Common myeloid progenitor, CD34-positive (primary cell): ENCODE measurements around the gene NT5M.

Experiments
- CTCF ChIA-PET: fragments of 350-600 bp; sonication (Branson Sonifier 250); formaldehyde crosslinking; loops from one replicate; lab custom pipeline; 2021; ENCODE audit warnings: antibody characterized with exemption; lab: Charles Lee
- POLR2A ChIA-PET: fragments of 350-600 bp; sonication (Branson Sonifier 250); formaldehyde crosslinking; loops from one replicate; lab custom pipeline; 2021; ENCODE audit warnings: antibody characterized with exemption; lab: Charles Lee
- DNase-seq, 3 donors: peaks; one replicate each; pipeline versions ENCODE4 v3.0.0 to v3.0.0-alpha.2; 2013
- H3K27ac ChIP-seq, 2 experiments: 1 replicate in 1 of 2; 2 replicates in 1 of 2; pipeline ENCODE4 v1.7.0; 2013; ENCODE audit warnings: inconsistent platforms in 2 of 2, low read length in 2 of 2, mild to moderate bottlenecking in 2 of 2, low read depth in 1 of 2, moderate library complexity in 1 of 2; ENCODE audit not compliant: severe bottlenecking in 2 of 2, insufficient read depth in 1 of 2, poor library complexity in 1 of 2
- H3K27me3 ChIP-seq, 5 experiments: replicated peaks in 2 of 5; 1 replicate in 3 of 5; 2 replicates in 2 of 5; pipeline versions ENCODE4 v1.6.1 to v1.7.0; 2013; ENCODE audit warnings: low read length in 4 of 5, mild to moderate bottlenecking in 2 of 5, moderate library complexity in 2 of 5, inconsistent platforms in 1 of 5; ENCODE audit not compliant: insufficient read depth in 5 of 5, control insufficient read depth in 4 of 5
- H3K36me3 ChIP-seq, 4 experiments: 1 replicate in 2 of 4; 2 replicates in 2 of 4; pipeline versions ENCODE4 v1.6.1 to v1.7.0; 2013; ENCODE audit warnings: low read length in 3 of 4, control low read depth in 1 of 4, mild to moderate bottlenecking in 1 of 4; ENCODE audit not compliant: control insufficient read depth in 4 of 4, insufficient read depth in 4 of 4
- H3K4me1 ChIP-seq, 4 experiments: 1 replicate in 3 of 4; 2 replicates in 1 of 4; pipeline versions ENCODE4 v1.6.1 to v1.7.1; 2013; ENCODE audit warnings: low read length in 3 of 4, mild to moderate bottlenecking in 3 of 4, control low read depth in 1 of 4, inconsistent platforms in 1 of 4, moderate library complexity in 1 of 4; ENCODE audit not compliant: control insufficient read depth in 4 of 4, insufficient read depth in 4 of 4; ENCODE audit errors: control extremely low read depth in 1 of 4
- H3K4me3 ChIP-seq, 7 experiments: 1 replicate in 4 of 7; 2 replicates in 3 of 7; pipeline versions ENCODE4 v1.5.1 to v1.7.0; 2013; ENCODE audit warnings: mild to moderate bottlenecking in 7 of 7, low read length in 6 of 7, moderate library complexity in 6 of 7, inconsistent platforms in 2 of 7, low read depth in 2 of 7, control low read depth in 1 of 7; ENCODE audit not compliant: insufficient read depth in 4 of 7, control insufficient read depth in 1 of 7; ENCODE audit errors: extremely low read depth in 1 of 7
- H3K9me3 ChIP-seq, 5 experiments: 1 replicate in 4 of 5; 2 replicates in 1 of 5; pipeline versions ENCODE4 v1.6.1 to v1.7.1; 2013; ENCODE audit warnings: low read length in 4 of 5, mild to moderate bottlenecking in 2 of 5, inconsistent platforms in 1 of 5, low read depth in 1 of 5, moderate library complexity in 1 of 5; ENCODE audit not compliant: control insufficient read depth in 4 of 5, insufficient read depth in 2 of 5; ENCODE audit errors: control extremely low read depth in 1 of 5
- WGBS: methylation state at CpG from one replicate; pipeline ENCODE4 v1.1.5; 2013; ENCODE audit not compliant: insufficient coverage; 5-methylcytosine and 5-hydroxymethylcytosine counted together

NT5M gene

DNA sequence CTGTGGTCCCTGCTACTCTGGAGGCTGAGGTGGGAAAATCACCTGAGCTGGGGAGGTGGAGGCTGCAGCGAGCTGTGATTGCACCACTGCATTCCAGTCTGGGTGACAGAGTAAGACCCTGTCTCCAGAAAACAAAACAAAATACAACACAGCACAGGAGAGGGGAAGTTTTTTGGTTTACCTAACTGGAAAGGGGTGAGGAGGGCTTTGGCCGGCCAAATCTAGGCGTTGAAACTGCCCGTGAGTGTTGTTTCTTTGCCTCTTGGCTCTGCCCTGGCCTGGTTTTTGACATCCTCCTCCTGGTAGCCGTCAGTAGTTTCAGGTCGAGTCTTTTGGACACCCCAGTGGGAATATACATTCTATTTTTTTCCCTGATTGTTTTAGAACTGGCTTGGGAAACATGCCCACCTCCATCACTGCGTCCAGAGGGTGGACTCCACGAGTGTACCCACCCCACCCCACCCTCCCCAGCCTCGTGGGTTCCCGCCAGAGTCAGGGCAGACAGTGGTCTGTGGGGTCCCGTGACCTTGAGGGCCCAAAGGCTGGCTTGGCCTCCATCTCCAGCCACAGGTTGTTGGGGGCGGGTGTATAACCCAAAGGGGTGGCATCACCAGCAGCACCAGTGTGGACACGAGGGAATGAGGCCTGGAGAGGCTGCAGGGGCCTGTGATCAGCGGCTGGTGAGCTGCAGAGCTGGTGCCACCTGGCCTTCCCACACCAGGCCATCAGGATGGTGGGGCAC lies 42.7 kb downstream of the NT5M start:
- H3K4me1 ChIP-seq: no peaks in the 10 kb centered on the region
- over 99% methylated on average over 11 of the region's 14 CpGs for WGBS
- no peaks in the 10 kb centered on the region for H3K27me3 ChIP-seq
- ChIA-PET POLR2A (no interaction called here), CTCF (interaction anchor here (0.8 to 4.3 kb wide), 2 partner anchors 10 to 156 kb away, joined by 3 to 13 read pairs; no protein-coding TSS in a partner anchor)
- H3K9me3 ChIP-seq: no peaks in the 10 kb centered on the region
- no peak for DNase-seq
- no peak overlapping the region for H3K27ac ChIP-seq
- no peak overlapping the region for H3K4me3 ChIP-seq
- H3K36me3 ChIP-seq: peaks cover 5 to 59% (median 16%) of the 10 kb centered on the region in 4 experiments

DNA sequence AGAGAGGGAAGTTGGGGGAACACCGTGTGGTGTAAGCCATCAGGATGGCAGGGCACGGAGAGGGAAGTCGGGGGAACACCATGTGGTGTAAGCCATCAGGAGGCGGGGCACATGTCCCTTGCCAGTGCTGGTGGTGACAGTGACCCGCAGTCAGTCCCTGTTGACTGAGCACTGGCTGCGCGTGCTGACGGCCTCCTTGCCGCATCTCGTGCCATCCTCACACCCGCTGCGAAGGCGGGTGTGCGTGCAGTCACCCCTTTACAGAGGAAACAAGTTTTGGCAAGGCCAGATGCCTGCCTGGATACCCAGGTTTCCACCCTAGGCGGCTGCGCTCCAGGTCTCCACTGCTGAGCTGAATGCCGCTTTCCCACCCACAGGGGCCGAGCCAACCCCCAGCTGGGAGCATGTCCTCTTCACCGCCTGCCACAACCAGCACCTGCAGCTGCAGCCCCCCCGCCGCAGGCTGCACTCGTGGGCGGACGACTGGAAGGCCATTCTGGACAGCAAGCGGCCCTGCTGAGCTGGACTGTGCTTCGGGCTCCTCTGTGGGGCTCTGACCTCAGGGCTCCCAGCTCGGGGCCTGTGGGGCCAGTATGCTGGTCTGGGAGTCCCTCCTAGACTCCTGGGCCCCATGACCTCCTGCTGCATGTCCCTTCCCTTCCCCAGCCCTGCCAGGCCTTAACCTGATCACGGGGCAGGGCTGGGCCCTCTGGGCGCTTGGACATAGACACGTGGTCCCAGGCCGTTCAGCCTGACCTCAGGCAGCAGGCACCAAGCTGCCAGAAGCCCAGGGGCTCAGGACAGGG lies 43.5 kb downstream of the NT5M start:
- no peaks in the 10 kb centered on the region for H3K4me1 ChIP-seq
- WGBS: 92% methylated on average over 27 of the region's 31 CpGs
- H3K36me3 ChIP-seq: peaks cover 4 to 51% (median 14%) of the 10 kb centered on the region in 4 experiments
- H3K27me3 ChIP-seq: no peaks in the 10 kb centered on the region
- DNase-seq: no peak
- POLR2A ChIA-PET: no interaction called here
- no peaks in the 10 kb centered on the region for H3K9me3 ChIP-seq
- no peak overlapping the region for H3K4me3 ChIP-seq
- no peak overlapping the region for H3K27ac ChIP-seq
- CTCF ChIA-PET: interaction anchor here (4.3 kb wide), 1 partner anchor 9 kb away, joined by 13 read pairs; no protein-coding TSS in a partner anchor

DNA sequence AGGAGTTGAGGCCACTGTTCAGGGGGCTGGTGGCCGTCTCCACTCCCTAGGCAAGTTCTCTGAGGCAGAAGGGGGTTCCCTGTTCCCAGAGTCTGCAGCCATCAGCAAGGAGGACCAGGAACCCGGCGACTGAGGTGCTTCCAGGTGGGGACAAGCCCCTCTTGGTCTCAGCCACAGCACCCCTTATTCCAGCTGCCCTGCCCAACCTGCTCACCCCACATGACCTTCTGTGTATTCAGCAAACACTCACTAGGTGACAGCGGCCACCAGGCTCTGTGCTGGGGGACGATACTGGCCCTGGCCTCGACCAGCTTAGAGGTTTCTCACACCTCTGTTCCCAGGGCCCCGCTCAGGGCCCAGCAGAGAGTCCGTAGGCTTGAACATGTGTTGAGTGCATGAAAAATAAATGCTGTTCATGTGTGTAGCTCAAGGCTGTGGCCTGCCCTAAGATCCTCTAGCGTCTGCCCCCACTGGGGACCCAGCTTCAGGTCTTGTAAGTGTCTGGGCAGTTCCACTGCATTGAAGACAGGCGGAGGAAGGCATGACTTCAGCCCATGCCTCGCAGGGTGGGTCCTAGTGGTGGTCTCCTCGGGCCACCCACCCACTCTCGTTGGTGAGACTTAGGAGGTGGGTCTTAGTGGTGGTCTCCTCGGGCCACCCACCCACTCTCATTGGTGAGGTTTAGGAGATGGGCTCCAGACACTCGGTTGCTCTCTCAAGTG lies 44.2 kb downstream of the NT5M start:
- no peak for DNase-seq
- ChIA-PET CTCF (interaction anchor here (1.0 to 4.3 kb wide), 5 partner anchors 8 to 293 kb away, joined by 3 to 13 read pairs (median 3); no protein-coding TSS in a partner anchor), POLR2A (no interaction called here)
- WGBS: 98% methylated on average over 10 of the region's 15 CpGs
- H3K27me3 ChIP-seq: no peaks in the 10 kb centered on the region
- no peaks in the 10 kb centered on the region for H3K9me3 ChIP-seq
- no peak overlapping the region for H3K27ac ChIP-seq
- H3K4me3 ChIP-seq: no peak overlapping the region
- no peaks in the 10 kb centered on the region for H3K4me1 ChIP-seq
- peaks cover 4 to 47% (median 13%) of the 10 kb centered on the region in 4 experiments for H3K36me3 ChIP-seq

DNA sequence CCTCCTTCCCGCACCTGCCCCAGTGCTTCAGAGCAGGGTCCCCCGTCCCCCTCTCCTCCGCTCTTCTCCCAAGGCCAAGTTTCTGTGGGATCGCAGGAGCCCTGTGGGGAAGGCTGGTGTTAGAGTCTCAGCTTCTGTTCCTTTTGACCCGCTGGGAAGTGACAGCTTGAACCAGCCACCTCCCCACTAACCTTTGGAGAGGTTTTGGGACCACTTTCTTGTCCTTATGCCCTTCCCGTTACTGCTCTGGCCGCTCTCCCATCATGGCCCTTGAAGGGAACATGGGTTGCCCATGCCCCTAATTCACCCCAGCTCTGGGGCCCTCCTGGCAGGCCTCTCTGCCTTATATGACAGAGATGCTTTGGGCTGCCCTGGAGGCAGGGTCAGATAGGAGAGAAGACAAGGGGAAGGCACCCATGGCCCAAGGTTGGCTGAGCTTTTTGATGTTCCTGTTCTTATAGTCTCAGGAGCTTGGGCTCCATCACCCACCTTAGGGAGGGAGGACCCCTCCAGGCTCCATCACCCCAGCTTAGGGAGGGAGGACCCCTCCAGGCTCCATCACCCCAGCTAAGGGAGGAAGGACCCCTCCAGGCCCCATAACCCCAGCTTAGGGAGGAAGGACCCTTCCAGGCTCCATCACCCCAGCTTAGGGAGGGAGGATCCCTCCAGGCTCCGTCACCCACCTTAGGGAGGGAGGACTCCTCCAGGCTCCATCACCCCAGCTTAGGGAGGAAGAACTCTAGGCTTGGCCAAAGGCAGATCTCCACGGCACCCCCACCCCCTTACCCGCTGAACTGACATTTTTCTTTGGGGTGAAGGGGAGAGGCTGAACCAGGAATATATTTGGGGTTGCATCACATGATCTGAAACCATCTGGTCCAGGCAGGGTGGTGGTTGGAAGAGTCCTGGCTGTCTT lies 45.0 kb downstream of the NT5M start:
- 95% methylated on average over 9 of the region's 10 CpGs for WGBS
- H3K9me3 ChIP-seq: no peaks in the 10 kb centered on the region
- ChIA-PET CTCF (interaction anchor here (1.0 to 4.3 kb wide), 6 partner anchors 7 to 294 kb away, joined by 3 to 13 read pairs (median 4); no protein-coding TSS in a partner anchor), POLR2A (no interaction called here)
- DNase-seq: no peak
- no peak overlapping the region for H3K4me3 ChIP-seq
- H3K4me1 ChIP-seq: no peaks in the 10 kb centered on the region
- H3K27me3 ChIP-seq: no peaks in the 10 kb centered on the region
- no peak overlapping the region for H3K27ac ChIP-seq
- peaks cover 2 to 39% (median 10%) of the 10 kb centered on the region in 4 experiments for H3K36me3 ChIP-seq

DNA sequence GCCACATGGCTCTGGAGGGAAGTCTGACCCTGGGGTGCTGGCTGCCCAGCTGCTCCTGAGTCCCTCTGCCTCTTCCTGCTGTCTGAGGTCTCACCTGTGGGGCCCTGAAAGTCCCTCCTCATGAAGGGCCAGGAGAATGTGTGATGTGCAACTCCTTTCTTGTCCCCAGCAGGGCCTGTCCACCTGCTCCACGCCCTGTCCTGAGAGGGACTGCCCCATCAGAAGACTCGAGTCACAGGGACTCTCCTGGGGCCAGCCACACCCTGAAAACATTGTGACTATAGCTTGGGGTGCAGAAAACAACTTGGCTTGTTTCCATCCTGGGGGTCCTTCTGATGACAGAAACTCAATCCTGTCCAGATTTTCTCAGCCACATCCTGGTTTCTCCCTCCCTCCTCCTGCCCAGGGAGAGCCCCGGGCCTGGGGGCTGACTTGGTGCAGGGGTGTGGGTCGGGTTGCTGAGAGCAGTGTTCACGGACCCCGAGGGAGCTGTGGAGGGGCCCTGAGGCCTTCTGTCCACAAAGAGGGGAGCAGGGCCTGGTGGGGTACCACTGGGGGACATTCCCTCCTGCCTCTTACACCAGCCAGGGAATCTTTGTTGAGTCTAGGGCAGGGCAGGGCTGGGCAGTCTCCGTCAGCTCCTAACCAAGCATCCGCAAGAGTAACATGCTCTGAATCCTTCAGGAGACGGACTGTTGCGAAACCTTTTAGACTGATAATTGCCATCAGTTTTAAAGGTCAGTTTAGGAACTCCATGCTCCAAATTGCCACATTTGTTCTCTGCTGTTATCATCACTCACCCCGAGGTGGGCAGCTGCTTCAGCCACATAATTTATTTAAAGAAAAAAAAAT lies 45.9 kb downstream of the NT5M start:
- POLR2A ChIA-PET: no interaction called here
- DNase-seq: no peak
- Histone ChIP-seq H3K27me3 (no peaks in the 10 kb centered on the region), H3K27ac (no peak overlapping the region), H3K36me3 (peaks cover 2 to 32% (median 7%) of the 10 kb centered on the region in 4 experiments), H3K9me3 (no peaks in the 10 kb centered on the region), H3K4me3 (no peak overlapping the region), H3K4me1 (no peaks in the 10 kb centered on the region)
- CTCF ChIA-PET: interaction anchor here (1.0 to 2.3 kb wide), 5 partner anchors 11 to 294 kb away, joined by 3 to 6 read pairs (median 3); no protein-coding TSS in a partner anchor
- WGBS: 89% methylated on average over 7 of the region's 11 CpGs
